Lower leg skin (tissue), 3 donors: ENCODE data around the gene SYF2.

Source experiments
- CTCF ChIP-seq, 3 donors: fragments of 450-650 bp; IDR thresholded peaks; one replicate each; pipeline ENCODE4 v1.5.1; 2016; ENCODE audit warnings: antibody characterized with exemption in 3 of 3, mild to moderate bottlenecking in 3 of 3, moderate library complexity in 2 of 3
- POLR2A ChIP-seq, 2 donors: fragments of 450-650 bp; IDR thresholded peaks; one replicate each; pipeline ENCODE4 v1.6.1; 2016 to 2017; ENCODE audit warnings: antibody characterized with exemption in 2 of 2, mild to moderate bottlenecking in 1 of 2, moderate library complexity in 1 of 2

GRCh38 chr1:25219661-25220251 lies 12.5 kb downstream of the SYF2 start:
- TF ChIP-seq POLR2A (IDR thresholded peaks at IDR 0.05), result no peak
- no peak for TF ChIP-seq CTCF (IDR thresholded peaks at IDR 0.05)
